Spleen (tissue), 7 donors: ENCODE results near the gene RRP1B.

Experiments used
- POLR2A ChIP-seq, 3 donors: fragments of 450-650 bp; IDR thresholded peaks; one replicate each; pipeline ENCODE4 v1.5.1; 2017; ENCODE audit warnings: antibody characterized with exemption in 3 of 3, mild to moderate bottlenecking in 1 of 3
- POLR2AphosphoS5 ChIP-seq, 3 donors: sonication (generic); formaldehyde crosslinking; IDR thresholded peaks; one replicate each; pipeline ENCODE4 v1.5.1; 2017; ENCODE audit warnings: antibody characterized with exemption in 3 of 3
- TF ChIP-seq, protein P1 (sequence below), 11 experiments: fragments of 200-600 bp in 7 of 11; fragments of 450-650 bp in 4 of 11; sonication (generic) in 4 of 11; IDR thresholded peaks in 8 of 11; conservative IDR thresholded peaks in 3 of 11; 1 replicate in 7 of 11; 2 replicates in 4 of 11; pipeline versions ENCODE4 v1.4.0 to v1.8.0; 2016 to 2021; ENCODE audit warnings: antibody characterized with exemption in 11 of 11, inconsistent platforms in 4 of 11, mild to moderate bottlenecking in 1 of 11
- donor health status: DM: no; HTN: no; CAD: no; lungs with moderate emphysema.
- donor health status: DM: no; HTN: no; CAD: no.
- donor health status: DM: no; HTN: no; CAD: no.

DNA sequence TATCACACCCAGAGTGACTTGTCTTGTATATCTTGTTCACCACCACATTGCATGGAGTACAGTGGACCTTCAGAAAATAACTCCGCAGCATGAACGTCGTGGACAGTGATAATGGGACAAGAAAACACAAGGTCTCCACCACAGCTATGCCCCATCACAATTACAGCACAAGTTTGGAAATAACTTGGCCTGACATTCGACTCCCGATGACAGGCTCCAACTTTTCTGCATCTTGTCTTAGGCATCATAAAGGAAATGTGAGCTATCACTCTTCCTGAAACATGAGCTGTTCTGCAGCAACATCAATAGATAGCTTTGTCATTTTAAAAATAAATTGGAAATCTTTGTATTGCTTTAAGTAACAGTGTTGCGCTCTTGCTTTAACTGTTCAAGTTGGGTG lies 2.9 kb downstream of the RRP1B start:
- TF ChIP-seq POLR2A (IDR thresholded peaks at IDR 0.05) = no peak
- TF ChIP-seq, protein P1, sequence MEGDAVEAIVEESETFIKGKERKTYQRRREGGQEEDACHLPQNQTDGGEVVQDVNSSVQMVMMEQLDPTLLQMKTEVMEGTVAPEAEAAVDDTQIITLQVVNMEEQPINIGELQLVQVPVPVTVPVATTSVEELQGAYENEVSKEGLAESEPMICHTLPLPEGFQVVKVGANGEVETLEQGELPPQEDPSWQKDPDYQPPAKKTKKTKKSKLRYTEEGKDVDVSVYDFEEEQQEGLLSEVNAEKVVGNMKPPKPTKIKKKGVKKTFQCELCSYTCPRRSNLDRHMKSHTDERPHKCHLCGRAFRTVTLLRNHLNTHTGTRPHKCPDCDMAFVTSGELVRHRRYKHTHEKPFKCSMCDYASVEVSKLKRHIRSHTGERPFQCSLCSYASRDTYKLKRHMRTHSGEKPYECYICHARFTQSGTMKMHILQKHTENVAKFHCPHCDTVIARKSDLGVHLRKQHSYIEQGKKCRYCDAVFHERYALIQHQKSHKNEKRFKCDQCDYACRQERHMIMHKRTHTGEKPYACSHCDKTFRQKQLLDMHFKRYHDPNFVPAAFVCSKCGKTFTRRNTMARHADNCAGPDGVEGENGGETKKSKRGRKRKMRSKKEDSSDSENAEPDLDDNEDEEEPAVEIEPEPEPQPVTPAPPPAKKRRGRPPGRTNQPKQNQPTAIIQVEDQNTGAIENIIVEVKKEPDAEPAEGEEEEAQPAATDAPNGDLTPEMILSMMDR (IDR thresholded peaks at IDR 0.05 in 8 of 11, conservative IDR thresholded peaks at IDR 0.05 in 3 of 11) = no peak
- no peak for TF ChIP-seq POLR2AphosphoS5 (IDR thresholded peaks at IDR 0.05)
